ENCODE results near the gene ZNF134. TPM values are rescaled to one million over a fixed set of nuclear protein-coding genes. Genes with fewer than 3 reads are reported as not detected.
A peak's percentile ranks its signal among the peaks of the same experiment; 100 is the strongest.

Gene ZNF134
- total and polyA plus RNA-seq, 10 donors = 3.7 to 30.7 (median 19.6) TPM

GRCh38 chr19:57572415-57572947, 41.6 kb upstream of the ZNF134 start:
- Histone ChIP-seq H3K4me1 (peaks cover 0 to 4% (median 2%) of the 10 kb centered on the region in 6 donors), H3K36me3 (peaks cover 36 to 69% (median 57%) of the 10 kb centered on the region in 6 donors), H3K27ac (no peak overlapping the region), H3K27me3 (replicated peaks in 1 of 7) (no peaks in the 10 kb centered on the region), H3K9me3 (peaks cover 42 to 100% (median 100%) of the 10 kb centered on the region in 8 donors), H3K4me3 (peak overlapping the region in 1 of 8 donors; percentile 11)
- TF ChIP-seq POLR2A (IDR thresholded peaks at IDR 0.05) (no peak), CTCF (IDR thresholded peaks at IDR 0.05 in 8 of 11, conservative IDR thresholded peaks at IDR 0.05 in 3 of 11) (no peak), POLR2AphosphoS5 (IDR thresholded peaks at IDR 0.05) (no peak)
- 96 to 100% (median 97%) methylated on average over 3 of the region's 3 CpGs for WGBS, 5 donors
- DNase-seq = no peak
- intact Hi-C loops (cut with DNase I; ENCODE audit: low total_unique reads) = no loop called here

- DNase-seq = no peak
- peaks cover 4 to 21% (median 15%) of the 10 kb centered on the region in 6 donors for H3K4me1 ChIP-seq
- peak overlapping the region in 1 of 8 donors; percentile 12 for H3K4me3 ChIP-seq
- H3K27me3 ChIP-seq (replicated peaks in 1 of 7) = no peaks in the 10 kb centered on the region
- no peak for TF ChIP-seq POLR2A (IDR thresholded peaks at IDR 0.05)
- no peak for TF ChIP-seq CTCF (IDR thresholded peaks at IDR 0.05 in 8 of 11, conservative IDR thresholded peaks at IDR 0.05 in 3 of 11)
- no peak for TF ChIP-seq POLR2AphosphoS5 (IDR thresholded peaks at IDR 0.05)
- H3K36me3 ChIP-seq = peaks cover 33 to 62% (median 53%) of the 10 kb centered on the region in 6 donors
- no peak overlapping the region for H3K27ac ChIP-seq
- intact Hi-C loops (cut with DNase I; ENCODE audit: low total_unique reads) = no loop called here
- H3K9me3 ChIP-seq = peaks cover 32 to 82% (median 64%) of the 10 kb centered on the region in 8 donors
Observed at GRCh38 chr19:57576661-57577060, 37.4 kb upstream of the ZNF134 start.

GRCh38 chr19:57578487-57579205, 35.4 kb upstream of the ZNF134 start, which contains the start of gene ZNF416:
Gene ZNF416, minus strand, starts transcription at chr19:57578911. Its CDS starts 207 bp downstream, at chr19:57578704.
- Histone ChIP-seq H3K36me3 (peaks cover 19 to 45% (median 33%) of the 10 kb centered on the region in 6 donors), H3K4me1 (peaks cover 10 to 30% (median 20%) of the 10 kb centered on the region in 6 donors), H3K27me3 (replicated peaks in 1 of 7) (no peaks in the 10 kb centered on the region), H3K4me3 (peak within 1 kb of the TSS; percentile 76 to 99 (median 90)), H3K9me3 (peaks cover 12 to 82% (median 49%) of the 10 kb centered on the region in 8 donors), H3K27ac (peak within 1 kb of the TSS; percentile 50 to 87 (median 76))
- intact Hi-C loops (cut with DNase I; ENCODE audit: low total_unique reads) = no loop called here
- peak; percentile 79 to 89 (median 84) for TF ChIP-seq POLR2AphosphoS5 (IDR thresholded peaks at IDR 0.05)
- TF ChIP-seq POLR2A (IDR thresholded peaks at IDR 0.05) = no peak
- peak in 5 of 11 experiments; percentile 31 to 49 (median 43) for TF ChIP-seq CTCF (IDR thresholded peaks at IDR 0.05 in 8 of 11, conservative IDR thresholded peaks at IDR 0.05 in 3 of 11)
- 0 to 3% (median 1%) methylated on average over 10 to 62 of the region's 62 CpGs for WGBS, 5 donors
- peak; percentile 97 for DNase-seq

- peaks cover 0 to 38% (median 27%) of the 10 kb centered on the region in 6 donors for H3K36me3 ChIP-seq
- H3K9me3 ChIP-seq = peaks cover 3 to 74% (median 45%) of the 10 kb centered on the region in 8 donors
- peak overlapping the region in 6 of 8 donors; percentile 51 to 83 (median 74) for H3K27ac ChIP-seq
- 43 to 56% (median 48%) methylated on average over 12 to 21 of the region's 21 CpGs for WGBS, 5 donors
- H3K4me1 ChIP-seq = peaks cover 10 to 38% (median 22%) of the 10 kb centered on the region in 6 donors
- peak overlapping the region; percentile 53 to 83 (median 76) for H3K4me3 ChIP-seq
- no peaks in the 10 kb centered on the region for H3K27me3 ChIP-seq (replicated peaks in 1 of 7)
- intact Hi-C loops (cut with DNase I; ENCODE audit: low total_unique reads) = no loop called here
- no peak for DNase-seq
- no peak for TF ChIP-seq POLR2A (IDR thresholded peaks at IDR 0.05)
- no peak for TF ChIP-seq POLR2AphosphoS5 (IDR thresholded peaks at IDR 0.05)
- no peak for TF ChIP-seq CTCF (IDR thresholded peaks at IDR 0.05 in 8 of 11, conservative IDR thresholded peaks at IDR 0.05 in 3 of 11)
Observed at GRCh38 chr19:57583104-57583520, 30.9 kb upstream of the ZNF134 start.
